SIG-M5 treated with dmso at 0.1 percent for 504 hours (cell line): ENCODE data around the gene PRR20G.
A peak's percentile ranks its signal among the peaks of the same experiment; 100 is the strongest.
"Not testable (repeated sequence)": the region's sequence is repeated elsewhere in the genome, so short reads cannot be mapped to it uniquely, and the experiment has no call there.

Experiments
- DNase-seq: peaks from one replicate; lab custom pipeline; 2025; ENCODE audit not compliant: unreplicated experiment; lab: John Stamatoyannopoulos, UW

The PRR20G gene

DNA sequence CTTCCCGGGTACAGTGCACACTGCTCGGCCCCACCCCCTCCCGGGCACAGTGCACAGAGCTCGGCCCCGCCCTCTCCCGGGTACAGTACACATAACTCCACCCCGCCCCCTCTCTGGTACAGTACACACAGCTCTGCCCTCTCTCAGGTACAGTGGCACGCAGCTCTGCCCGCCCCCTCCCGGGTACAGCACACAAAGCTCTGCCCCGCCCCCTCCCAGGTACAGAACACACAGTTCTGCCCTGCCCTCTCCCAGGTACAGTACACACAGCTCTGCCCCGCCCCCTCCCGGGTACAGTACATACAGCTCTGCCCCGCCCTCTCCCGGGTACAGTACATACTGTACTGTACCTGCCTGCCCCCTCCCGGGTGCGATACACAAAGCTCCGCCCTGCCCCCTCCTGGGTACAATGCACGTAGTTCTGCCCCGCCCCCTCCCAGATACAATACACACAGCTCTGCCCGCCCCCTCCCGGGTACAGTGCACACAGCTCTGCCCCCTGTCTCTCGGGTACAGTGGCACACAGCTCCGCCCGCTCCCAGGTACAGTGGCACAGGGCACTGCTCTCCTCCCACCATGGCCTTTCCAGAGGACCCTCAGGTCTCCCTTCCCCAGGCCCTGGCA is 16.4 kb upstream of the PRR20G start:
- peak; percentile 31 for DNase-seq

DNA sequence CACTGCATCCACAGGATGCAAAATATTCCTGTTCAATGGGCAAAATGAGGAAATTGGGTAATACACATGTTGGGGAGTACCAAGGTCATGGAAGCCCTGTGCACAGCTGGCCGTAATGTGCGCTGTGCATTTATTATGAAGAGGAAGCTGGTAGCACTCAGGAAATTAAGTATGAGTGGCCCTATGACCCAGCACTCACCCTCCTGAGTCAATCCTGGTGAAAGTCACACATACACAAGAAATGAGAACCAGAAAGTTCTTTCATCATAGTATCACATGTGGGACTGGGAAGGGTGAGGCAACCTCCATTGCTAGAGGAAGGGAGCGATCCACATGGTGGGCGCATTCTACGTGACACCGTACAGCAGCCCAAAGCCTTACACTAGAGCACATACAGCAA is 11.4 kb upstream of the PRR20G start:
- DNase-seq = peak; percentile 63

DNA sequence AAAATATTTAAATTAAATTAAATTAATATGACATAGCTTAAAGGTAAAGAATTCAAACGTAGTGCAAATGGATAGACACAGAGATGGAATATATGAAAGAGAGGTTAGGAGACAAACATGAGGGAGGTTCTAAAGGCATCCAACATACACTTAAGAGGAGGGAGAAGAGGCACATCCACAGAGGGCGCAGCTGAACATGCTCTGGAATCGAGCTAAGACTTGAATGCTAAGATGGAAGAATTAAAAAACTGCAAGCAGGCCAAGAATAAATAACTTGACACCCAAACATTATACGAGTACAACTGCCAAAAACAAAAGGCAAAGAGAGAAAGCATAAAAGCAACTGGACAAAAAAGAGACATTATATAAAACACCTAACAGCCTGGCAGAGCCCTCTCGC is 9.1 kb upstream of the PRR20G start:
- no peak for DNase-seq

DNA sequence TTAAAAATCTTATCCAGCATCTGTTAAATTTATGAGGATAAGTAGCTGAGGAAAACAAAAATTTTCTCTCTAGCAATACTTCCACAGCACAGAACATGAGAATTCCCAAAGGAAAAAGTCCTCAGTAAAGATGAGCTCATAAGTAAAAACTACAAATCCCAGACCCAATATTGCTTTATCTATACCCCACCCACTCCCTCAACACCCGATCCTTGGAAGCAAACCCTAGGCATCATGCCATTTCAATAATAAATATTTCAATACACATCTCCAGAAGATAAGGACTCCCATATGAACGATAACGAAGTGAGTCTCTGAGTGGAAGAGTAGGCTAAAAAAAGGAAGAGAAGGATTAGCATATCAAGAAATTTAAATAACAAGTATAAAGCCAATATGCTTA is 8.3 kb upstream of the PRR20G start:
- no peak for DNase-seq

DNA sequence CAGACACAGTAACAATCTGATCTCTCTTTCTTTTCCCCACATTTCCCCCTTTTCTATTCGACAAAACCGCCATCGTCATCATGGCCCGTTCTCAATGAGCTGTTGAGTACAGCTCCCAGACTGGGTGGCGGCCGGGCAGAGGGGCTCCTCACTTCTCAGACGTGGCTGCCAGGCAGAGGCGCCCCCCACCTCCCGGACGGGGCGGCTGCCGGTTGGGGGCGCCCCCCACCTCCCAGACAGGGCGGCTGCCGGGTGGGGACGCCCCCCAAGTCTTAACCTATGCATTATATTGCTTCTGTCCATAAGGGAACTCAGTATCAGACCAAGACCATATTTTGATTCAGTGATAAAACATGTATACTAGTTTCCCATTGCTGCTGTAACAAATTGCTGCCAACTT is 5.8 kb upstream of the PRR20G start:
- not testable (repeated sequence) for DNase-seq

DNA sequence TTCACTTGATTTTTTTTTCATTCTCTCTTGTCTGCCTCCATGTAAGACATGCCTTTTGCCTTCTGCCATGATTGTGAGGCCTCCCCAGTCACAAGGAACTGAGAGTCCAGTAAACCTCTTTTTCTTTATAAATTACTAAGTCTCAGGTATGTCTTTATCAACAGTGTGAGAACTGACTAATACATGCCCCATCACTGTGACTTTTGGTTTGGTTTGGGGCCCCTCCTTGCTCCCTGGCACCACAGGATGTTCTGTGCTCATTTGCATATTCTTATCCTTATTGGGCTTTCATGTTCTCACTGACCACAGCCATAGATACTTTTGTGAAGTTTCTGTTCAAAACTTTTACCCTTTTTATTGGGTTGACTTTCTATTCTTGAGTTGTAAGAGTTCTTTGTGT is 3.8 kb upstream of the PRR20G start:
- no peak for DNase-seq

DNA sequence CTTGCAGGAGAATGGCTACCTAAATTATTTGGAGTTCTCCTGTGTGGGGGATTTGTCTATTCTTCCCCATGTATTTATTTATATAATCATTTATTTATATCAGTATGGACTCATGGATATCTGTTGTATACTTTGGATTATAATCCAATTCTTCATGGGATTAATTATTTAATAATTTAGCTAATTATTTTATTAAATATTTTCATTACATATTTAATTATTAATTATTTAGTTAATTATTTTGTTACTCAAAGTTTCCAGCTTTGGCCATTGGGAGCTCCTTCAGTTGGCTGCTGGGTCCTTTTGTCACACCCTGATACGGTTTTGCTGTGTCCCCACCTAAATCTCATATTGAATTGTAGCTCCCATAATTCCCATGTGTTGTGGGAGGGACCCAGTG is 3.3 kb upstream of the PRR20G start:
- DNase-seq = no peak

DNA sequence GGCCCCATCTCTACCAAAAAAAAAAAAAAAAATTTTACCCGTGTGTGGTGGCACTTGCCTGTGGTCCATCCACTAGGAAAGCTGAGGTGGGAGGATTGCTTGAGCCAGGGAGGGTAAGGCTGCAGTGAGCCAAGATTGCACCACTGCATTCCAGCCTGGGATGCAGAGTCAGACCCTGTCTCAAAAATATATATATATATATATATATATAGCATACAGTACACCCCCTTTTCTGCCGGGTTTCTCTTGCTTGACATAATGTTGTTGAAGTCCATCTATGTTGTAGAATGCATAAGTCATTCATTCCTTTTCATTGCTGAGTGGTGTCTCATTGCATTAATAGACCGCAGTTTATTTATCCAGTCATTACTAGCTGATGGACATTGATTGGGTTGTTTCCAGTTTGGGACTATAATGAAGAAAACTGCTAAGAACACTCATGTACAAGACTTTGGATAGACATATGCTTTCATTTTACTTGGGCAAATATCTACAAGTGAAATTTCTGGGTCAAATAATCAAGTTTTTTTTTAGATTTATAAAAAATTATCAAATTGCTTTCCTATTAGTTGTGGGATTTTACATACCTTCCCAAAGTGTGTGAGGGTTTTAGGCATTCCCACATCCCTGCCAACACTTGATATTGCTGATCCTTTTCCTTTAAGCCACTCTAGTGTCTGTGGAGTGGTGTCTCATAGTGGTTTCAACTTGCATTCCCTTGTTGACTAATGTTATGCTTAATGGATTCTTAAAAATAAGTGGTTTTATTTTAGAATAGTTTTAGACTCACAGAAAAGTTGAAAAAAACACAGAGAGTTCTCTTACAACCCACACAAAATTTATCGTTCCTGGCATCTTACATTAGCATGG is 2.1 kb upstream of the PRR20G start:
- DNase-seq = no peak

DNA sequence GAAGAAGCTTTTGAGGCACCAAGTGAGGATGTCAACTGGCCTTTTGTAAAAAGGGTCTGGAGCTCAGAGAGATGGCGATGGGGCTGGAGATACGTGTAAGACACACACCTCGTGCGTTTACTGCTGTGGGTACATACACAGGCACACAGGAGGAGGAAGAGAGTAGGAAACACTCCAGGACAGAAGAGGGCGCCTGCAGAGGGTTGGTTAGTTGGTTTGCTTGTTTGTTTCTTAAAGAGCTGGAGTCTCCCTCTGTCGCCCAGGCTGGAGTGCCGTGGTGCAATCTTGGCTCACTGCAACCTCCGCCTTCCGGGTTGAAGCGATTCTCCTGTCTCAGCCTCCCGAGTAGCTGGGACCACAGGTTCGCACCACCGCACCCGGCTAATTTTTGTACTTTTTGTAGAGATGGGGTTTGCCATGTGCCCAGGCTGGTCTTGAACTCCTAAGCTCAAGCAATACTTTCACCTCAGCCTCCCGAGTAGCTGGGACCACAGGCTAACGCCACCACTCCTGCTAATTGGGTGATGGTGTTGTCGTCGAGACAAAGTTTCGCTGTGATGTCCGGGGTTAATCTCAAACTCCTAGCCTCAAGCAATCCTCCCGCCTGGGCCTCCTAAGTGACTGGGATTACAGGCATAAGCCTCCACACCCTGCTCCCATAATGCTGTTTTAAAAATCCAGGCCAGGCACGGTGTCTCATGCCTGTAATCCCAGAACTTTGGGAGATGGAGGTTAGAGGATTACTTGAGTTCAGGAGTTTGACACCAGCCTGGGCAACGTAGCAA is 1.3 kb upstream of the PRR20G start:
- peak; percentile 17 for DNase-seq

DNA sequence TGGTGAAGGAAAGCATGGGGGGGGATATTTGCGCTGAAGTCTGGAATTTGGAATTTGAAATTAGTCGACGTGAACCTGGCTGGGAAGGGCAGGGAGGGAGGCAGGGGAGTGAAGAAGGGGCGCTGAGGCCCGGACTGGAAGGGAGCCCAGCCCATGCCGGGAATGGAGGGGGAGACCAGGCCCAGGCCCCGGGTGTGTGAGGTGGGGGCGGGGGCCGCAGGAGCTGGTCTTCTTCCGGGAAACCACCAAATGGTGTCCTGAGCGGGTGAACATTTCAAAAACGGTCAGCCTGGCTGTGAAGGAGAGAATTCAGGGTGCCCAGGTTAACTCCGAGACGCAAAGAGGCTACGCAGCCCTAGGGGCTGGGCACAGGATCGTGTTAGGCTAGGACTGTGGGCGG is 497 bp upstream of the PRR20G start:
- no peak for DNase-seq

DNA sequence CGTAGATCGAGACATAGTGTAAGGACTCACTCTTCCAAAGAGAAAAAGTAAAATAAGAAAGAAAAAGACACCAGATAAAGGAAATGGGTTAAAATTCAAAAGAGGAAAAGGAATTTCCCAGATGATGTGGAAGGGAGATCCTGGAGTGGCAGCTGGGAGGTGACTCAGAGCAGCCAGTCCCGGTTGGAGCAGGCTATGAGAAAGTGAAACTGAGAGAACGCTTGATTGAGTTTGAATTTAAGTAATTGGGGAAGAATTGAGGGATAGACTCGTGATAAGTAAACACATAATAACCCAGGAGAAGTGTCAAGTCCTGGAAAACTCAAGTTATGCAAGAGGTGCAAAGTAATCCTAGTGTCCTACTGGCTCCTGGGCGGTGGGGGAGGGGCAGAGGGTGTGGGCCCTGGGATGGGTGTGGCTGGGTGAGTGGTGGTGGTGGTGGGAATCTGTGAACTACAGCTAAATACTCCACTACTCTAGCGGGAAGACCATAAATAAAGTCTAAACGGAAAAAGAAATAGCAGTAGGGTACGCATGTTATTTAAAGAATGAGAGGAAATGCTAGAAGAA is 1.2 kb downstream of the PRR20G start:
- DNase-seq = no peak

DNA sequence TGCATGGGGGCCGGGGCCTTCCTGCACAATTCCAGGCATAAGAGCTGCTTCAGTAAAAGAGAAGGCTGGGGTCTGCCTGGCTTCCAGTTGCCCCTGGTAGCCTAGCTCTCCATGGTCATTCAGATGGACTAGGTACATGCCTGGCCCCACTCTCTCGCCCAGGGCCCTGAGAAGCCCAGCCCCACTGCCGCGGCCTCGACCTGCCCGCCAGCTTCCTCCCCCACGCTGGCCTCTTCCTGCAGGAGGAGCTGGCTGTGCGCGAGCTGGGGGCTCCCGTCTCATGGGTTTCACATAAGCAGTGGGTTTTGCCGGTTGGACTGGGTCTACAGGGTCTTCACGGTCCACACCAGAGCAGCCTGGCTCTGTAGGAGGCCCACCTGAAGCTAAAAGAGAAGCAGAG is 3.6 kb downstream of the PRR20G start:
- no peak for DNase-seq

DNA sequence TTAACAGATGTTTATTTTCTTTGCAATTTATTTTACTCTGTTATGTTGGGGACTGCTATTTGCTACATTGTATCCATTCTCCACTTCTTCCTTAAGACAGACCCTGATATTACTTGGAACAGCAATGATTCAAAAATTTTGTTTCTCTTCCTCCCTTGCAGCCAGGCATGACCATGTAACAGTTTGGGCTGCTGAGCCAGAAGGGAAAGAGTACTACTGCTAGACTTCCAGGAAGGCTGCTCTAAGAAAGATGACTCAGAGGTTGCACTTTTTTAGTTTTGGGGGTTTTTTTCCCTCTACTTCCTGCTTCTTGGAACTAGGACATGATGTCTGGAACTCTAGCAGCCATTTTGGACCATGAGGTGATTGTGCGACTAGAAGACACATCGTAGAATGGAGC is 10.3 kb downstream of the PRR20G start:
- DNase-seq = no peak

DNA sequence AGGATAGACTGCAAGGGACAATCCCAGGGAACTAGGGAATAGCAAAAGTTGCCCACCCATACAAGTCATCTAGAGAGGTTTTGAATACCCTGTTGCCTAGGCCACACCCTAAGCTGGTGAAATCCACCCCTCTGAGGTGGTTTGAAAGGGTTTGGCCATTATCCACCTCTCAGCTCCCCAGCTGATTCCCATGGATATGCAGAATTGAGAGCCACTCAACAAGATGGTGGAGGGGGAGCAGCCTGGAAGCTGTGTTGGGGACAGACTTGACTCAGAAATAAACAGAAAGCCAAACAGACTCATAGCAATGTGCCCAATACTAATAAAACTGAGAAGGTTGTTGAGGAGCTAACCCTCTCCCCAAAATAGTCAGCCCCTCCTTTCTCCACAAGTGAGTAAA is 10.9 kb downstream of the PRR20G start:
- DNase-seq = no peak

DNA sequence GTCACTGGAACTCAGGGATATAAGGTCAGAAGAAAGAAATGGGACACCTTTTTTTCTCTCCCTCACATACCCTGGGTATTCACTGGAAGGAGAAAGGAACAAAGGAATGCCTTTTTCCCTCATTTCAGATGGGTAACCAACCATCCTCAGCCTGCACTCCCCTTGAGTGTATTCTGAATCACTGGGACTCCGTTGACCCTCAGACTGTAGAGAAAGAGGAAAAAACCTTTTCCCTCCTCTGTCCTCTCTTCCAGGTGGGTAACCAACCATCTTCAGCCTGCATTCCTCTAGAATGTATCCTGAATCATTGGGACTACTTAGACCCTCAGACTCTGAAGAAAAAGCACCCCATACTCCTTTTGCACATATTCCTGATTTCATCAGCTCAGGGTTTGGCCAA is 11.4 kb downstream of the PRR20G start:
- DNase-seq = no peak

DNA sequence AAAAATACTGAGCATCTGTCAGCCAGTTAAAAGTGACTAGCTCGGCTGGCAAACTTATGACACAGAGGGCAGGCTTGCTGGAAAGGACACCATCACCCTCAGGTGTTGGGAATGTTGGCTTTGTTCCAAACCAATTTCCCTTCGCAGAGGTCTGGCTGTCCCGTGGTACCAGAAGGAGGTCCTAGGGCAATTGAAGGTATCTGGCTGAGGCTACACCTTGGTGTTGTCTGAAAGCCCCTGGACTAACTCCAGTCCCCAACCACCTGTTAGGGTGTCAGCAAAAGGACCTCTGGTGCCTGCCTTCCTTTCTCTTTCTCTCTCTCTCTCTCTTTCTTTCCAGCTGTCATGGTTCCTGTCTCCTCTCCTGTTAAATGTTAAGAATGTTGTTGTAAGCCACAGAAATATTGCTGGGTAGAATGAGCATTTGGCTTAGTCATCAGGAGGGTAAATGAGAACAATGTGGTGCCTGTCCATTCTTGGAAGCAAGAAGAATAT is 12.5 kb downstream of the PRR20G start:
- no peak for DNase-seq

DNA sequence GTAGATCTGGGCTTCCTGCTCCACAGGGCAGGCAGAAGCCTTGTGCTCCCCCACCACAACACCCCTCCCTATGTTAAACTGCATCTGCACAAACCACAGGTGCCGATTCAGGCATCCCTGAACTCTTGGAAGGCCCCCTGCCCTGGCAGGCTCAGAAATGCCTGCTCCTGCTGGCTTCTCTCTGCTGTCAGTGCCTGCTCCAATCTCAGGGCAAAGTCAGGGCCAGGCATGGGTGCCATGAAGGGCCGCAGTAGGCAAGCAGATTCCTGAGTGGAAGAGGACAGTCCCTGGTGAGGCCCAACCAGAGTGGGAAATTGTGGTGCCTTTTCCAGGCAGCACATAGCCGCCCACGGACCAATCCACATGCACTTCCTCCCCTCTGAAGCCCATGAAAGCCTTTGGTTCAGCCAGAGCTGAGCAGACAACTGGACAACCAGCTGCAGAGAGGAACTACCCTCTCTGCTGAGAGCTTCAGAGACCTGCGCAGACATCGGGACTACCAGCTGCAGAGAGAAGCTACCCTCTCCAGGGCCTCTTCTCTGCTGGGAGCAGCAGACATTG is 13.6 kb downstream of the PRR20G start:
- DNase-seq = no peak

DNA sequence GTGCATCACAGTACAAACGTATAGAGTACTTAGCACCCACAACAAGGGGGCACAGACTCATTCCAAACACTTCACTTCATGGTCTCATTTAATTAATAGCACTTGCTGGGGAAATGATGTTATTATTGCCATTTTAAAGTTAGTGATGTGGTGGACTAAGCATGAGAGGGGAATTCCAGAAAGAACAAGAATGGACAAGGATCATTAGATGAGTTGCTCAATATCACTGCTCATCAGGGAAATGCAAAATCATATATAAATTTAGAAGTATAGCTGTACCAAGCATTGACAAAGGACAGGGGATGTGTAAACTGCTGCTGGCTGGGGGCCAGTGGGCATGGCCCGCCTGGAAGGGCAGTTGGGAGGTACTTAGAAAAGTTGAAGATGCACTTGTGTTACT is 14.6 kb downstream of the PRR20G start:
- no peak for DNase-seq

DNA sequence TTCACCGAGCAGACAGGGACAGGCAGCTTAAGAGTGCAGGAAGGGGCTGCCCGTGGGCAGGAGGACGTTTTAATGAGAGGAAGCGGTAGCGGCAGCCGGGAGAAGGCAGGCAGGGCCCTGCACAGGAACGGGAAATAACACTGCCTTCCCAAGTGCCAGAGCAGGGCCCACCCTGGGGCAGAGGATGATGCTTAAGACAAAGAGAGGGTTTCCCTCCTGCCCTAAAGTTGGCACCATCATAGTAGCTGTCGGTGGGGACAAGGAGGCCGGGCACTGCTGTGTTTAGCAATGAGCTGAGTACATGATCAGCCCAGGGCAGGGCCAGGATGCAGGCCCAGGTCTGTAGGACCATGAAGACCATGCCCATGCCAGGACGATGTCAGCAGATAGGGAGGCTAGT is 21.7 kb downstream of the PRR20G start:
- no peak for DNase-seq

DNA sequence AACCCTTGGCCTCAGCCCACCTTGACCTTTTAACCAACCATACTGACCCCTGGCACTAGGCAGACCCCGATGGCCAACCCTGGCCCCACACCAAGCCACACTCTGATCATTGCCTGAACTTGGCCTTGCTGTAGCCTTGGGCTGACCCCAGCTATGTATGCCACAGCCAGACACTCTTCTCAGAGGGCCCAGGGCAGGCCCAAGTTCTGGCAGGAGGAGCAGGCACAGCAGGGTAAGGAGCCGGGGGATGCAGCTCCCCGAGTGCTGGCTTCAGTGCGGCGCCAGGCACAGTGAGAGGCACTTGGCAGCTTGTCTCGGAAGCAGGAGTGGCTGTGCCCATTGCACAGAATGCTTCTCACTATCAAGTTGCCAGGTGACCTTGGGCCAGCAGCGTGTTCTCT is 22.3 kb downstream of the PRR20G start:
- DNase-seq = no peak
